ENCODE data around the gene SPP2.

DNA sequence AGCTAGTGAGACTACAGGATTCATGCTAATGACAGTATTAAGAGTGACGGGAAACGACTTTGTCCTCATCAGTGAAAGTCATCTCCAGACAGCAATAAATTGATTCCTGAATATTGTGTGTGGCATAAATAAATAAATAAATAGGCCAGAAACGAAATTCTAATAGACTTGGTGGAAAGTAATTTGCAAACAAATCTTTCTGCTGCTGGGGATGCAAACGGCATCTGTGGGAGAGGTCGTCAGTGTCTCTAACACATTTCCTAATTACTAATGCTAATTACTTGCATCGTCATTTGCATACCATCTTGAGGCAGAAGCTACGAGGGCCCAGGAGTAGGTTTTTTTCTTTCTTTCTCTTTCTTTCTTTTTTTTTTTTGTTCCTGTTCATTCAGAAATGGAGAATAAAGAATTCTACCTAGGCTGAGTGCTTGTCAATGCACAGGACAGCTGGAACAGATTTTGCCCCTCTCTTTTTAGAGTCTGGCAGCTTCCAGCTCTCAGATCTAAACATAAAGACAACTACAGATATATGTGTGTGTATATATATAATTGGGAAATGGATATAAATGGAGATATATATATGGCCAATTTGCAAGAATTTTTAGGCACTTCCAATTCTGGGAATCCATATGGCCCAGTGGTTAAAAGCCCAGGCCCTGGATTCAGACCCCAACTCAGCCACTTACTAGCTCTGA lies 75.1 kb downstream of the SPP2 start:
- TF ChIP-seq, protein P1, sequence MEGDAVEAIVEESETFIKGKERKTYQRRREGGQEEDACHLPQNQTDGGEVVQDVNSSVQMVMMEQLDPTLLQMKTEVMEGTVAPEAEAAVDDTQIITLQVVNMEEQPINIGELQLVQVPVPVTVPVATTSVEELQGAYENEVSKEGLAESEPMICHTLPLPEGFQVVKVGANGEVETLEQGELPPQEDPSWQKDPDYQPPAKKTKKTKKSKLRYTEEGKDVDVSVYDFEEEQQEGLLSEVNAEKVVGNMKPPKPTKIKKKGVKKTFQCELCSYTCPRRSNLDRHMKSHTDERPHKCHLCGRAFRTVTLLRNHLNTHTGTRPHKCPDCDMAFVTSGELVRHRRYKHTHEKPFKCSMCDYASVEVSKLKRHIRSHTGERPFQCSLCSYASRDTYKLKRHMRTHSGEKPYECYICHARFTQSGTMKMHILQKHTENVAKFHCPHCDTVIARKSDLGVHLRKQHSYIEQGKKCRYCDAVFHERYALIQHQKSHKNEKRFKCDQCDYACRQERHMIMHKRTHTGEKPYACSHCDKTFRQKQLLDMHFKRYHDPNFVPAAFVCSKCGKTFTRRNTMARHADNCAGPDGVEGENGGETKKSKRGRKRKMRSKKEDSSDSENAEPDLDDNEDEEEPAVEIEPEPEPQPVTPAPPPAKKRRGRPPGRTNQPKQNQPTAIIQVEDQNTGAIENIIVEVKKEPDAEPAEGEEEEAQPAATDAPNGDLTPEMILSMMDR (IDR thresholded peaks at IDR 0.05), result no peak
- no peak for TF ChIP-seq EP300 (IDR thresholded peaks at IDR 0.05)
